ENCODE measurements around the gene CCL5. TPM values are rescaled to one million over a fixed set of nuclear protein-coding genes. Genes with fewer than 3 reads are reported as not detected.

Gene CCL5
- total RNA-seq, 1 donor from 2014 or later = not detected

- Mint-ChIP-seq H3K4me3 (ENCODE audit: unreplicated experiment) (no peak overlapping the region), H3K36me3 (ENCODE audit: unreplicated experiment) (peaks cover 1% of the 10 kb centered on the region), H3K4me1 (ENCODE audit: unreplicated experiment) (peaks cover 10% of the 10 kb centered on the region), H3K9me3 (ENCODE audit: unreplicated experiment) (no peaks in the 10 kb centered on the region), H3K27ac (ENCODE audit: unreplicated experiment) (no peak overlapping the region), H3K27me3 (ENCODE audit: unreplicated experiment) (no peaks in the 10 kb centered on the region)
- no peak for DNase-seq (ENCODE audit: extremely low spot score, unreplicated experiment)
- TF ChIP-seq, protein P1, sequence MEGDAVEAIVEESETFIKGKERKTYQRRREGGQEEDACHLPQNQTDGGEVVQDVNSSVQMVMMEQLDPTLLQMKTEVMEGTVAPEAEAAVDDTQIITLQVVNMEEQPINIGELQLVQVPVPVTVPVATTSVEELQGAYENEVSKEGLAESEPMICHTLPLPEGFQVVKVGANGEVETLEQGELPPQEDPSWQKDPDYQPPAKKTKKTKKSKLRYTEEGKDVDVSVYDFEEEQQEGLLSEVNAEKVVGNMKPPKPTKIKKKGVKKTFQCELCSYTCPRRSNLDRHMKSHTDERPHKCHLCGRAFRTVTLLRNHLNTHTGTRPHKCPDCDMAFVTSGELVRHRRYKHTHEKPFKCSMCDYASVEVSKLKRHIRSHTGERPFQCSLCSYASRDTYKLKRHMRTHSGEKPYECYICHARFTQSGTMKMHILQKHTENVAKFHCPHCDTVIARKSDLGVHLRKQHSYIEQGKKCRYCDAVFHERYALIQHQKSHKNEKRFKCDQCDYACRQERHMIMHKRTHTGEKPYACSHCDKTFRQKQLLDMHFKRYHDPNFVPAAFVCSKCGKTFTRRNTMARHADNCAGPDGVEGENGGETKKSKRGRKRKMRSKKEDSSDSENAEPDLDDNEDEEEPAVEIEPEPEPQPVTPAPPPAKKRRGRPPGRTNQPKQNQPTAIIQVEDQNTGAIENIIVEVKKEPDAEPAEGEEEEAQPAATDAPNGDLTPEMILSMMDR (IDR thresholded peaks at IDR 0.05) = no peak
Observed at GRCh38 chr17:35865412-35866340, 14.5 kb downstream of the CCL5 start.

DNA sequence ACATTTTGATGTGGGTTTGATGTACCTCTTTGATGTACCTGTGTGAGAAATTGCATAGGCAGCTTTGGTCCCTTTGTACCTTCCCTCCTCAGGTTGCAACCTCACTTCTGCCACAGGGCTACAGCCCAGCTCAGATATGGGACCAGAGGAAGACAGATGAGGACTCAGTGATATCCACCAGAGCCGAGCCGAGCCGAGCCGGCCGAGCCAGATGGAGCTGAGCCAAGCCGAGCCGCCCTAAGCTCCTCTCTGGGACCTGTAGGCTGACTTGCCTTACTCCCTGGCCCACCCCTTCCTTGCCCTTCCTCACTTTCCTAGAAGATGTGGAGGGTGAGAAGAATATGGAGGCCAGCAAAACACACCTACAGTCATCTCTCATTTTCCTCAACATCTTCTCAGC lies 15.3 kb downstream of the CCL5 start:
- H3K4me3 Mint-ChIP-seq (ENCODE audit: unreplicated experiment) = no peak overlapping the region
- TF ChIP-seq, protein P1 (IDR thresholded peaks at IDR 0.05) = no peak
- H3K9me3 Mint-ChIP-seq (ENCODE audit: unreplicated experiment) = no peaks in the 10 kb centered on the region
- DNase-seq (ENCODE audit: extremely low spot score, unreplicated experiment) = no peak
- peaks cover 1% of the 10 kb centered on the region for H3K36me3 Mint-ChIP-seq (ENCODE audit: unreplicated experiment)
- no peak overlapping the region for H3K27ac Mint-ChIP-seq (ENCODE audit: unreplicated experiment)
- no peaks in the 10 kb centered on the region for H3K27me3 Mint-ChIP-seq (ENCODE audit: unreplicated experiment)
- H3K4me1 Mint-ChIP-seq (ENCODE audit: unreplicated experiment) = peaks cover 10% of the 10 kb centered on the region

- Mint-ChIP-seq H3K27me3 (ENCODE audit: unreplicated experiment) (no peaks in the 10 kb centered on the region), H3K4me1 (ENCODE audit: unreplicated experiment) (no peaks in the 10 kb centered on the region), H3K27ac (ENCODE audit: unreplicated experiment) (no peak overlapping the region), H3K36me3 (ENCODE audit: unreplicated experiment) (peaks cover 29% of the 10 kb centered on the region), H3K4me3 (ENCODE audit: unreplicated experiment) (no peak overlapping the region), H3K9me3 (ENCODE audit: unreplicated experiment) (no peaks in the 10 kb centered on the region)
- TF ChIP-seq, protein P1 (IDR thresholded peaks at IDR 0.05) = no peak
- DNase-seq (ENCODE audit: extremely low spot score, unreplicated experiment) = no peak
Observed at GRCh38 chr17:35856603-35857002, 23.6 kb downstream of the CCL5 start.

- H3K27ac Mint-ChIP-seq (ENCODE audit: unreplicated experiment) = no peak overlapping the region
- TF ChIP-seq, protein P1 (IDR thresholded peaks at IDR 0.05) = no peak
- H3K36me3 Mint-ChIP-seq (ENCODE audit: unreplicated experiment) = peaks cover 34% of the 10 kb centered on the region
- no peaks in the 10 kb centered on the region for H3K27me3 Mint-ChIP-seq (ENCODE audit: unreplicated experiment)
- H3K4me3 Mint-ChIP-seq (ENCODE audit: unreplicated experiment) = no peak overlapping the region
- no peaks in the 10 kb centered on the region for H3K4me1 Mint-ChIP-seq (ENCODE audit: unreplicated experiment)
- DNase-seq (ENCODE audit: extremely low spot score, unreplicated experiment) = no peak
- no peaks in the 10 kb centered on the region for H3K9me3 Mint-ChIP-seq (ENCODE audit: unreplicated experiment)
Observed at GRCh38 chr17:35855965-35856364, 24.2 kb downstream of the CCL5 start.

Data from osteocyte (in vitro differentiated cells).